SK-N-SH treated with all-trans-retinoic acid at 6 μM for 48 hours (cell line): ENCODE data around the gene CHMP6.

Experiments used
- CSDC2 ChIP-seq: fragments of 250-450 bp; sonication (Bioruptor Pico); IDR thresholded peaks from 2 replicates; pipeline ENCODE4 v1.5.0; 2020; ENCODE audit warnings: mild to moderate bottlenecking, moderate library complexity
- GLIS3 ChIP-seq: fragments of 250-450 bp; sonication (Bioruptor Pico); IDR thresholded peaks from 2 replicates; pipeline ENCODE4 v1.5.0; 2020; ENCODE audit warnings: mild to moderate bottlenecking, moderate library complexity
- POU6F1 ChIP-seq: fragments of 250-450 bp; sonication (Bioruptor Pico); IDR thresholded peaks from 2 replicates; pipeline ENCODE4 v1.8.0; 2021; ENCODE audit warnings: low read depth, mild to moderate bottlenecking, moderate library complexity, borderline replicate concordance
- RARB ChIP-seq: fragments of 250-450 bp; sonication (Bioruptor Pico); IDR thresholded peaks from 2 replicates; pipeline ENCODE4 v1.8.0; 2021; ENCODE audit warnings: mild to moderate bottlenecking, moderate library complexity

- TF ChIP-seq GLIS3 (CRISPR knock-in tag) (no peak), POU6F1 (CRISPR knock-in tag) (no peak), RARB (CRISPR knock-in tag) (no peak), CSDC2 (CRISPR knock-in tag) (no peak)
Measured at GRCh38 chr17:80967404-80967872, 24.2 kb upstream of the CHMP6 start.
